HCT116 (cell line): ENCODE results near the gene UTP11. TPM values are rescaled to one million over a fixed set of nuclear protein-coding genes. Genes with fewer than 3 reads are reported as not detected.

Experiments
- ATAC-seq: fragments of 200-7000 bp; cut with Tn5 transposase; 2 replicates; pipeline ENCODE4 v1.9.1; 2020; ENCODE audit warnings: mild to moderate bottlenecking, moderate library complexity
- BruUV-seq: library from RNA; stranded (reverse); fragments of 400-500 nt; replicated peaks from 2 replicates; lab custom pipeline; 2021; lab: Mats Ljungman, UMichigan
- CTCF ChIA-PET: fragments of 300-600 bp; sonication (Branson Sonifier 250); formaldehyde crosslinking; loops from one replicate; lab custom pipeline; 2021; ENCODE audit warnings: antibody characterized with exemption; lab: Charles Lee
- POLR2A ChIA-PET: fragments of 300-600, 350-600 bp; sonication (Branson Sonifier 250); formaldehyde crosslinking; loops from one replicate; lab custom pipeline; 2021; ENCODE audit warnings: antibody characterized with exemption; lab: Charles Lee
- RAD21 ChIA-PET, 2 experiments: fragments of 300-600 bp; sonication (Branson Sonifier 250); formaldehyde crosslinking; loops; one replicate each; lab custom pipeline; 2023; ENCODE audit warnings: low total read pairs in 2 of 2; ENCODE audit not compliant: uncharacterized antibody in 2 of 2, unreplicated experiment in 2 of 2, low non-redundant PET in 1 of 2; lab: Charles Lee
- DNase-seq: peaks from one replicate; pipeline ENCODE4 v3.0.0-alpha.2; 2010; ENCODE audit warnings: low read depth, low spot score
- H2AFZ ChIP-seq: fragments of 200-600 bp; shearing (Covaris generic), sonication (generic); 2 replicates; pipeline ENCODE4 v1.6.1; 2017; ENCODE audit warnings: low read depth, mixed run types, mixed read lengths, antibody characterized with exemption, low read length; ENCODE audit not compliant: poor library complexity, severe bottlenecking
- H3K27ac ChIP-seq: 2 replicates; pipeline ENCODE4 v1.5.1; 2012; ENCODE audit warnings: low read depth, low read length
- H3K27me3 ChIP-seq: fragments of 200-600 bp; sonication (generic); 2 replicates; pipeline ENCODE4 v1.6.1; 2016; ENCODE audit warnings: mixed run types, low read length, mixed read lengths; ENCODE audit not compliant: insufficient read depth
- H3K36me3 ChIP-seq, 2 experiments: fragments of 200-500 bp in 1 of 2; fragments of 200-600 bp in 1 of 2; sonication (Bioruptor generic) in 1 of 2; sonication (generic) in 1 of 2; 2 replicates each; pipeline versions ENCODE4 v1.5.1 to v1.6.1; 2014 to 2016; ENCODE audit warnings: low read length in 2 of 2, inconsistent platforms in 1 of 2, mixed read lengths in 1 of 2, mixed run types in 1 of 2; ENCODE audit not compliant: insufficient read depth in 2 of 2, control insufficient read depth in 1 of 2
- H3K4me1 ChIP-seq, 2 experiments: fragments of 200-600 bp in 1 of 2; sonication (generic) in 1 of 2; 2 replicates each; pipeline versions ENCODE4 v1.5.1 to v1.6.1; 2012 to 2017; ENCODE audit warnings: low read length in 2 of 2, inconsistent platforms in 1 of 2, mild to moderate bottlenecking in 1 of 2, mixed read lengths in 1 of 2, mixed run types in 1 of 2, moderate library complexity in 1 of 2; ENCODE audit not compliant: insufficient read depth in 2 of 2, control insufficient read depth in 1 of 2
- H3K4me2 ChIP-seq: fragments of 200-600 bp; sonication (generic); 2 replicates; pipeline ENCODE4 v1.6.1; 2017; ENCODE audit warnings: mixed run types, low read length, mixed read lengths
- H3K4me3 ChIP-seq, 2 experiments: fragments of 200-600 bp in 1 of 2; sonication (generic) in 1 of 2; replicated peaks in 1 of 2; 2 replicates each; pipeline ENCODE4 v1.5.1; 2011 to 2016; ENCODE audit warnings: low read length in 2 of 2, control low read depth in 1 of 2, low read depth in 1 of 2, mild to moderate bottlenecking in 1 of 2, mixed read lengths in 1 of 2, mixed run types in 1 of 2
- H3K79me2 ChIP-seq: fragments of 200-600 bp; sonication (generic); 2 replicates; pipeline ENCODE4 v1.6.1; 2017; ENCODE audit warnings: mild to moderate bottlenecking, mixed run types, low read length, moderate library complexity, mixed read lengths; ENCODE audit not compliant: insufficient read depth
- H3K9ac ChIP-seq: fragments of 200-600 bp; sonication (generic); 2 replicates; pipeline ENCODE4 v1.6.1; 2016; ENCODE audit warnings: low read length, mixed read lengths
- H3K9me2 ChIP-seq: fragments of 200-600 bp; sonication (generic), shearing (Covaris generic); 2 replicates; pipeline ENCODE4 v1.6.1; 2017; ENCODE audit warnings: mixed run types, mild to moderate bottlenecking, moderate library complexity; ENCODE audit not compliant: insufficient read depth
- H3K9me3 ChIP-seq, 2 experiments: fragments of 200-500 bp in 1 of 2; fragments of 200-600 bp in 1 of 2; sonication (Bioruptor generic) in 1 of 2; sonication (generic) in 1 of 2; 2 replicates each; pipeline ENCODE4 v1.6.1; 2014 to 2017; ENCODE audit warnings: low read length in 2 of 2, mixed read lengths in 2 of 2, inconsistent platforms in 1 of 2, low read depth in 1 of 2, mild to moderate bottlenecking in 1 of 2, mixed run types in 1 of 2, moderate library complexity in 1 of 2; ENCODE audit not compliant: control insufficient read depth in 1 of 2, insufficient read depth in 1 of 2
- H4K20me1 ChIP-seq: fragments of 200-600 bp; sonication (generic), shearing (Covaris generic); 2 replicates; pipeline ENCODE4 v1.6.1; 2017; ENCODE audit warnings: mixed run types, mild to moderate bottlenecking, moderate library complexity; ENCODE audit not compliant: insufficient read depth
- ATF3 ChIP-seq: IDR thresholded peaks from 2 replicates; pipeline ENCODE4 v1.6.1; 2012
- CEBPB ChIP-seq: IDR thresholded peaks from 2 replicates; pipeline ENCODE4 v1.6.1; 2012; ENCODE audit warnings: low read depth
- EZH2 ChIP-seq: fragments of 200-600 bp; sonication (generic); IDR thresholded peaks from 2 replicates; pipeline ENCODE4 v1.6.1; 2017; ENCODE audit warnings: antibody characterized with exemption, mixed run types
- EZH2phosphoT487 ChIP-seq: fragments of 200-600 bp; IDR thresholded peaks from 2 replicates; pipeline ENCODE4 v1.6.1; 2018; ENCODE audit warnings: antibody characterized with exemption, borderline replicate concordance
- JUND ChIP-seq: IDR thresholded peaks from 2 replicates; pipeline ENCODE4 v1.6.1; 2012
- POLR2AphosphoS5 ChIP-seq: IDR thresholded peaks from 2 replicates; pipeline ENCODE4 v1.6.1; 2011; ENCODE audit warnings: mild to moderate bottlenecking, low read depth, low read length, moderate library complexity
- SIN3A ChIP-seq: IDR thresholded peaks from 2 replicates; pipeline ENCODE4 v1.6.1; 2012; ENCODE audit warnings: low read depth
- SP1 ChIP-seq: IDR thresholded peaks from 2 replicates; pipeline ENCODE4 v1.6.1; 2012; ENCODE audit warnings: low read depth
- YY1 ChIP-seq: IDR thresholded peaks from 2 replicates; pipeline ENCODE4 v1.6.1; 2011; ENCODE audit warnings: low read length, low read depth, moderate library complexity, mild to moderate bottlenecking; ENCODE audit not compliant: insufficient replicate concordance; ENCODE audit errors: extremely low read depth
- ZBTB33 ChIP-seq: IDR thresholded peaks from 2 replicates; pipeline ENCODE4 v1.6.1; 2011; ENCODE audit warnings: mild to moderate bottlenecking, low read length, moderate library complexity; ENCODE audit not compliant: insufficient replicate concordance; ENCODE audit errors: extremely low read depth
- ZFX ChIP-seq: fragments of 450-650 bp; IDR thresholded peaks from 2 replicates; pipeline ENCODE4 v1.6.1; 2017
- intact Hi-C: fragments of 100-400 bp; cut with micrococcal nuclease; formaldehyde crosslinking; loops from 2 replicates; pipeline ENCODE4 v1.10.0; 2022
- total RNA-seq: library from RNA; stranded (reverse); gene quantifications from one replicate; pipeline ENCODE4 v1.2.1, GENCODE V29; 2021; ENCODE audit not compliant: unreplicated experiment
- TF ChIP-seq, protein P1 (sequence below), 3 experiments: fragments of 200-600 bp in 1 of 3; sonication (generic) in 1 of 3; IDR thresholded peaks in 2 of 3; conservative IDR thresholded peaks in 1 of 3; 2 replicates each; pipeline ENCODE4 v1.5.1; 2012 to 2017; ENCODE audit warnings: low read depth in 2 of 3, low read length in 2 of 3, antibody characterized with exemption in 1 of 3, borderline replicate concordance in 1 of 3, control low read depth in 1 of 3, mild to moderate bottlenecking in 1 of 3, mixed read lengths in 1 of 3, mixed run types in 1 of 3, moderate library complexity in 1 of 3; ENCODE audit not compliant: insufficient read depth in 1 of 3
- TF ChIP-seq, protein P2 (sequence below): IDR thresholded peaks from 2 replicates; pipeline ENCODE4 v1.6.1; 2012

The UTP11 gene
- total RNA-seq, 1 experiment from 2014 or later: 47.5 TPM

DNA sequence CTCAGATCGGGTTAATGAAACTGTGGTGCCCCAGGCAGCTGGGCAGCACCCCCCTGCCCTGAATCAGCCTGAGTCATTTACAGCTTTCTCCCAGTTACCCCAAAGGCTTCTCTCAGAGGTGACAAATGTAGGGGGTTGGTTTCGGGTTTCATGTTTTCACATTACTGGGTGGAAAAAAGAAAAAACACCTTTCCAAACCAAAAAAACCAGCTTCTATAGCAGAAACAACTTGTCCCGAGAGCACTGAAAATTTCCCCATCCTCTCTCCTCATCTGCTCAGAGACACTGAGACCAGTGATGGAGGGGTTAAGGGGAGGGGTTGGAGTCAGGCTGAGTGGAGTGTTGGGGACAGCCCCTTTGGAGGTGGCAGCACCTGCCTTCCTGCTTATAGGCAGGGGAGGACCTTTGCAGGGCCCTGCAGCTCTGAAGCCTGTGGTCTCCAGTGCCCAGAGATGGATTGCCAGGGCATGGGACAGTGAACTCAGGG is 15.6 kb downstream of the UTP11 start:
- no peaks in the 10 kb centered on the region for H3K9me3 ChIP-seq

DNA sequence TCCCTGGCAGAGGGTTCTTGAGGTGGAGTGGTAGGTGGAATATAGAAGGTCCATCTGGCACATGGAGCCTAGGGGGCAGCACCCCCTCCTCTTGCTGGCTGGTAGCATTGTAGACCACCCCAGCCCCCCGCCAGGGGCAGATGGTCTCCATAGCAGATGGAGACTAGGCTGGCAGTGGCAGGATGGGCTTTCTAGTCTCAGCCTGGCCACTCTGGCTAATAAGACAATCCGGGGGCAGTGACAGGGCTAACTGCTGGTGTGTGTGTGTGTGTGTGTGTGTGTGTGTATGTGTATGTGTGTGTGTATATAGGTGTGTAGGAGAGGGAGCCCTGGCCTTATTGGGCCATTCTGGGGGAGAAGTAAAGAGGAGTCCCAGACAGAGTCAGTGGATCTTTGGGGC is 16.1 kb downstream of the UTP11 start:
- no peak for DNase-seq
- Histone ChIP-seq H3K9me2 (no peaks in the 10 kb centered on the region), H4K20me1 (no peaks in the 10 kb centered on the region), H3K4me2 (no peak overlapping the region), H3K9me3 (no peaks in the 10 kb centered on the region), H3K4me3 (no peak overlapping the region), H3K79me2 (no peaks in the 10 kb centered on the region), H3K27ac (no peak overlapping the region), H3K9ac (no peak overlapping the region), H2AFZ (no peak overlapping the region), H3K36me3 (peaks cover 17 to 30% of the 10 kb centered on the region in 2 experiments; a peak in 3 of 4 replicates), H3K4me1 (peaks cover 0 to 14% of the 10 kb centered on the region in 2 experiments; a peak in 1 of 4 replicates), H3K27me3 (no peaks in the 10 kb centered on the region)
- TF ChIP-seq EZH2: no peak
- no peak for TF ChIP-seq ZBTB33
- no peak for TF ChIP-seq POLR2AphosphoS5
- TF ChIP-seq ATF3: no peak
- TF ChIP-seq, protein P1, sequence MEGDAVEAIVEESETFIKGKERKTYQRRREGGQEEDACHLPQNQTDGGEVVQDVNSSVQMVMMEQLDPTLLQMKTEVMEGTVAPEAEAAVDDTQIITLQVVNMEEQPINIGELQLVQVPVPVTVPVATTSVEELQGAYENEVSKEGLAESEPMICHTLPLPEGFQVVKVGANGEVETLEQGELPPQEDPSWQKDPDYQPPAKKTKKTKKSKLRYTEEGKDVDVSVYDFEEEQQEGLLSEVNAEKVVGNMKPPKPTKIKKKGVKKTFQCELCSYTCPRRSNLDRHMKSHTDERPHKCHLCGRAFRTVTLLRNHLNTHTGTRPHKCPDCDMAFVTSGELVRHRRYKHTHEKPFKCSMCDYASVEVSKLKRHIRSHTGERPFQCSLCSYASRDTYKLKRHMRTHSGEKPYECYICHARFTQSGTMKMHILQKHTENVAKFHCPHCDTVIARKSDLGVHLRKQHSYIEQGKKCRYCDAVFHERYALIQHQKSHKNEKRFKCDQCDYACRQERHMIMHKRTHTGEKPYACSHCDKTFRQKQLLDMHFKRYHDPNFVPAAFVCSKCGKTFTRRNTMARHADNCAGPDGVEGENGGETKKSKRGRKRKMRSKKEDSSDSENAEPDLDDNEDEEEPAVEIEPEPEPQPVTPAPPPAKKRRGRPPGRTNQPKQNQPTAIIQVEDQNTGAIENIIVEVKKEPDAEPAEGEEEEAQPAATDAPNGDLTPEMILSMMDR (IDR thresholded peaks at IDR 0.05 in 2 of 3, conservative IDR thresholded peaks at IDR 0.05 in 1 of 3; ENCODE audit: borderline replicate concordance in 1 of 3, insufficient read depth in 1 of 3, low read depth in 2 of 3, low read length in 2 of 3): no peak
- no peak for TF ChIP-seq SIN3A
- TF ChIP-seq SP1: no peak
- TF ChIP-seq, protein P2, sequence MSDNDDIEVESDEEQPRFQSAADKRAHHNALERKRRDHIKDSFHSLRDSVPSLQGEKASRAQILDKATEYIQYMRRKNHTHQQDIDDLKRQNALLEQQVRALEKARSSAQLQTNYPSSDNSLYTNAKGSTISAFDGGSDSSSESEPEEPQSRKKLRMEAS: no peak
- TF ChIP-seq JUND: no peak
- no peak for TF ChIP-seq EZH2phosphoT487
- no peak for TF ChIP-seq ZFX
- TF ChIP-seq YY1: no peak
- ChIA-PET POLR2A (no interaction called here), CTCF (interaction anchor here (0.9 to 1.4 kb wide), 2 partner anchors 12 to 807 kb away, joined by 3 read pairs; no protein-coding TSS in a partner anchor), RAD21 (no interaction called here)
- no peak for ATAC-seq
- intact Hi-C loops: loop anchor here (5.0 kb wide), 1 partner anchor 789 kb away; no protein-coding TSS in a partner anchor
- no TSS peak for BruUV-seq

More for the DNA sequence above, 15.6 kb downstream of the UTP11 start:
- intact Hi-C loops: loop anchor here (5.0 kb wide), 1 partner anchor 789 kb away; no protein-coding TSS in a partner anchor
- TF ChIP-seq EZH2phosphoT487: no peak
- TF ChIP-seq ATF3: no peak
- no peak for TF ChIP-seq CEBPB
- TF ChIP-seq POLR2AphosphoS5: 0 out of 2 replicates have a peak, but pooled peaks have one; percentile 30
- TF ChIP-seq, all 23 proteins: peak for 1
- Histone ChIP-seq H3K9me2 (no peaks in the 10 kb centered on the region), H3K27ac (no peak overlapping the region), H3K4me1 (peaks cover 0 to 14% of the 10 kb centered on the region in 2 experiments; a peak in 1 of 4 replicates), H4K20me1 (no peaks in the 10 kb centered on the region), H3K4me2 (no peak overlapping the region), H3K9ac (no peak overlapping the region), H3K27me3 (no peaks in the 10 kb centered on the region), H2AFZ (no peak overlapping the region), H3K4me3 (no peak overlapping the region), H3K79me2 (no peaks in the 10 kb centered on the region), H3K36me3 (peaks cover 22 to 35% of the 10 kb centered on the region in 2 experiments; a peak in 3 of 4 replicates)
- POLR2A ChIA-PET: no interaction called here
- RAD21 ChIA-PET: no interaction called here
- ATAC-seq (no peak), DNase-seq (no peak)
- CTCF ChIA-PET: interaction anchor here (0.9 to 1.4 kb wide), 2 partner anchors 12 to 807 kb away, joined by 3 read pairs; no protein-coding TSS in a partner anchor
- no TSS peak for BruUV-seq
